GM23248 (cell line): Measurements from ENCODE around the gene CNN1. TPM values are rescaled to one million over a fixed set of nuclear protein-coding genes. Genes with fewer than 3 reads are reported as not detected.
"Not testable (repeated sequence)": the region's sequence is repeated elsewhere in the genome, so short reads cannot be mapped to it uniquely, and the experiment has no call there.

Source experiments
- DNase-seq: peaks from one replicate; pipeline ENCODE4 v3.0.0-alpha.2; 2015
- H2AFZ ChIP-seq: fragments of 200-600 bp; sonication (generic); 2 replicates; pipeline ENCODE4 v1.6.1; 2016; ENCODE audit warnings: antibody characterized with exemption
- H3F3A ChIP-seq: fragments of 200-600 bp; sonication (generic); 2 replicates; pipeline ENCODE4 v1.6.1; 2016; ENCODE audit warnings: mild to moderate bottlenecking, antibody characterized with exemption, mixed run types; ENCODE audit not compliant: insufficient read depth
- H3K27ac ChIP-seq: fragments of 200-600 bp; sonication (generic); 2 replicates; pipeline ENCODE4 v1.5.1; 2016; ENCODE audit warnings: mild to moderate bottlenecking
- H3K27me3 ChIP-seq: fragments of 200-600 bp; sonication (generic); replicated peaks from 2 replicates; pipeline ENCODE4 v1.6.1; 2016; ENCODE audit warnings: mild to moderate bottlenecking; ENCODE audit not compliant: insufficient read depth
- H3K36me3 ChIP-seq: fragments of 200-600 bp; sonication (generic); 2 replicates; pipeline ENCODE4 v1.6.1; 2016; ENCODE audit warnings: low read depth, mild to moderate bottlenecking
- H3K4me1 ChIP-seq: fragments of 200-600 bp; sonication (generic); 2 replicates; pipeline ENCODE4 v1.6.1; 2016; ENCODE audit warnings: mild to moderate bottlenecking; ENCODE audit not compliant: insufficient read depth
- H3K4me2 ChIP-seq: fragments of 200-600 bp; sonication (generic); one replicate; pipeline ENCODE4 v1.6.1; 2016; ENCODE audit warnings: mild to moderate bottlenecking; ENCODE audit not compliant: unreplicated experiment
- H3K4me3 ChIP-seq: fragments of 200-600 bp; sonication (generic); 2 replicates; pipeline ENCODE4 v1.5.1; 2016; ENCODE audit warnings: mild to moderate bottlenecking
- H3K79me2 ChIP-seq: fragments of 200-600 bp; sonication (generic); 2 replicates; pipeline ENCODE4 v1.6.1; 2016; ENCODE audit warnings: mild to moderate bottlenecking; ENCODE audit not compliant: insufficient read depth
- H3K9ac ChIP-seq: fragments of 200-600 bp; sonication (generic); 2 replicates; pipeline ENCODE4 v1.6.1; 2016; ENCODE audit warnings: mild to moderate bottlenecking
- H3K9me2 ChIP-seq: fragments of 200-600 bp; sonication (generic); 2 replicates; pipeline ENCODE4 v1.6.1; 2016; ENCODE audit warnings: mixed run types, mild to moderate bottlenecking, moderate library complexity; ENCODE audit not compliant: insufficient read depth
- H3K9me3 ChIP-seq: fragments of 200-600 bp; sonication (generic); one replicate; pipeline ENCODE4 v1.6.1; 2017; ENCODE audit warnings: low read depth
- H4K20me1 ChIP-seq: fragments of 200-600 bp; sonication (generic); 2 replicates; pipeline ENCODE4 v1.6.0; 2016; ENCODE audit not compliant: insufficient read depth
- EZH2 ChIP-seq: fragments of 200-600 bp; sonication (generic); IDR thresholded peaks from 2 replicates; pipeline ENCODE4 v1.6.1; 2018; ENCODE audit warnings: antibody characterized with exemption, mild to moderate bottlenecking; ENCODE audit not compliant: insufficient read depth, poor library complexity, severe bottlenecking
- EZH2phosphoT487 ChIP-seq: fragments of 200-600 bp; sonication (generic); IDR thresholded peaks from 2 replicates; pipeline ENCODE4 v1.6.1; 2018; ENCODE audit warnings: antibody characterized with exemption, moderate library complexity, mild to moderate bottlenecking, low read depth; ENCODE audit not compliant: insufficient read depth
- WGBS, 2 experiments: methylation state at CpG; one replicate each; pipeline ENCODE4 v1.1.6; 2015 to 2017; ENCODE audit warnings: low lambda C conversion rate in 2 of 2, low coverage in 1 of 2; ENCODE audit errors: missing lambda C conversion rate in 2 of 2; 5-methylcytosine and 5-hydroxymethylcytosine counted together
- in situ Hi-C: fragments of 300-500 bp; cut with MboI; formaldehyde crosslinking; loops from 2 replicates; pipeline ENCODE4 v1.15.0; 2020
- polyA plus RNA-seq: library from polyadenylated mRNA; unstranded; fragments of >200 nt; fragmentation: Nextera tagmentation; extraction: Ambion mirVana; gene quantifications from 2 replicates; pipeline ENCODE4 v1.2.1, GENCODE V29; 2016
- total RNA-seq: library from RNA; depleted of rRNA; stranded (reverse); fragments of >200 nt; shearing (Covaris generic); gene quantifications from 2 replicates; pipeline ENCODE4 v1.2.3, GENCODE V29; 2014

The CNN1 gene
- total and polyA plus RNA-seq, 2 experiments from 2014 or later = 27.1 to 44.5 TPM

GRCh38 chr19:11566164-11566563 lies 27.5 kb downstream of the CNN1 start:
- no peak overlapping the region for H3K4me3 ChIP-seq
- in situ Hi-C loops = no loop called here
- H3K36me3 ChIP-seq = no peaks in the 10 kb centered on the region
- H3K9ac ChIP-seq = no peak overlapping the region
- no peak overlapping the region for H3K4me2 ChIP-seq
- no peaks in the 10 kb centered on the region for H3K79me2 ChIP-seq
- TF ChIP-seq EZH2 = no peak
- 68 to 71% methylated on average over 2 of the region's 2 CpGs for WGBS, 2 experiments
- no peaks in the 10 kb centered on the region for H3K27me3 ChIP-seq
- H4K20me1 ChIP-seq = no peaks in the 10 kb centered on the region
- no peak overlapping the region for H2AFZ ChIP-seq
- no peaks in the 10 kb centered on the region for H3K4me1 ChIP-seq
- no peak overlapping the region for H3K27ac ChIP-seq
- DNase-seq = no peak
- no peaks in the 10 kb centered on the region for H3F3A ChIP-seq
- no peaks in the 10 kb centered on the region for H3K9me2 ChIP-seq
- H3K9me3 ChIP-seq = no peaks in the 10 kb centered on the region

- Histone ChIP-seq H3K9ac (no peak overlapping the region), H3K4me2 (no peak overlapping the region), H3K27me3 (no peaks in the 10 kb centered on the region), H3K4me1 (no peaks in the 10 kb centered on the region), H3F3A (no peaks in the 10 kb centered on the region), H3K79me2 (no peaks in the 10 kb centered on the region), H4K20me1 (no peaks in the 10 kb centered on the region), H3K9me3 (no peaks in the 10 kb centered on the region), H3K9me2 (no peaks in the 10 kb centered on the region), H3K4me3 (no peak overlapping the region), H2AFZ (no peak overlapping the region), H3K27ac (no peak overlapping the region), H3K36me3 (no peaks in the 10 kb centered on the region)
- WGBS, 2 experiments = 63 to 64% methylated on average over 5 of the region's 5 CpGs
- TF ChIP-seq EZH2 = no peak
- TF ChIP-seq EZH2phosphoT487 = no peak
- no peak for DNase-seq
- in situ Hi-C loops = no loop called here
Measured at GRCh38 chr19:11570039-11570462, 31.4 kb downstream of the CNN1 start.

- H4K20me1 ChIP-seq, H3K4me2 ChIP-seq, H3K9me2 ChIP-seq, H2AFZ ChIP-seq, H3K9me3 ChIP-seq, H3K4me1 ChIP-seq, H3K79me2 ChIP-seq, DNase-seq, H3K9ac ChIP-seq, H3K27ac ChIP-seq, H3F3A ChIP-seq, H3K27me3 ChIP-seq, H3K4me3 ChIP-seq, H3K36me3 ChIP-seq, in situ Hi-C loops: not testable (repeated sequence)
- 76 to 81% methylated on average over 6 of the region's 6 CpGs for WGBS, 2 experiments
Measured at GRCh38 chr19:11573354-11573753, 34.7 kb downstream of the CNN1 start.

- 78 to 85% methylated on average over 4 of the region's 4 CpGs for WGBS, 2 experiments
- H3F3A ChIP-seq, H3K4me2 ChIP-seq, H3K79me2 ChIP-seq, in situ Hi-C loops, DNase-seq, H3K9me3 ChIP-seq, H3K27me3 ChIP-seq, H3K9me2 ChIP-seq, H2AFZ ChIP-seq, H3K4me1 ChIP-seq, H3K4me3 ChIP-seq, H3K27ac ChIP-seq, H3K9ac ChIP-seq, H4K20me1 ChIP-seq, H3K36me3 ChIP-seq: not testable (repeated sequence)
Measured at GRCh38 chr19:11573763-11574162, 35.1 kb downstream of the CNN1 start.

- H3K4me2 ChIP-seq = no peak overlapping the region
- H3K27me3 ChIP-seq = no peaks in the 10 kb centered on the region
- H3K79me2 ChIP-seq = no peaks in the 10 kb centered on the region
- H3K4me1 ChIP-seq = no peaks in the 10 kb centered on the region
- no peak overlapping the region for H3K9ac ChIP-seq
- DNase-seq = no peak
- no peak overlapping the region for H3K27ac ChIP-seq
- no peaks in the 10 kb centered on the region for H3K36me3 ChIP-seq
- H3F3A ChIP-seq = no peaks in the 10 kb centered on the region
- H3K4me3 ChIP-seq = no peak overlapping the region
- H3K9me3 ChIP-seq = no peaks in the 10 kb centered on the region
- 69 to 81% methylated on average over 9 of the region's 9 CpGs for WGBS, 2 experiments
- TF ChIP-seq EZH2phosphoT487 (no peak), EZH2 (no peak)
- no peaks in the 10 kb centered on the region for H4K20me1 ChIP-seq
- no peak overlapping the region for H2AFZ ChIP-seq
- in situ Hi-C loops = no loop called here
- no peaks in the 10 kb centered on the region for H3K9me2 ChIP-seq
Measured at GRCh38 chr19:11574689-11575088, 36.0 kb downstream of the CNN1 start.
